GM12878 (cell line): ENCODE results near the gene LAMA2. TPM values are rescaled to one million over a fixed set of nuclear protein-coding genes. Genes with fewer than 3 reads are reported as not detected.

Experiments used
- ATAC-seq: fragments of 200-7000 bp; cut with Tn5 transposase; 3 replicates; pipeline ENCODE4 v1.9.1; 2020; ENCODE audit warnings: mild to moderate bottlenecking, moderate library complexity
- BruUV-seq: library from RNA; stranded (reverse); fragments of 400-500 nt; replicated peaks from 2 replicates; lab custom pipeline; 2021; lab: Mats Ljungman, UMichigan
- CTCF ChIA-PET: fragments of 300-600 bp; sonication (Branson Sonifier 250); formaldehyde crosslinking; extraction: SDS; loops from one replicate; lab custom pipeline; 2021; ENCODE audit warnings: inconsistent platforms; lab: Yijun Ruan, JAX
- POLR2A ChIA-PET: fragments of 350-600 bp; formaldehyde crosslinking; extraction: SDS; loops from one replicate; lab custom pipeline; 2021; ENCODE audit warnings: inconsistent platforms; lab: Charles Lee
- RAD21 ChIA-PET: fragments of 300-600 bp; sonication (Branson Sonifier 250); formaldehyde crosslinking; loops from one replicate; lab custom pipeline; 2023; ENCODE audit warnings: antibody characterized with exemption; ENCODE audit not compliant: unreplicated experiment; lab: Charles Lee
- SMC1A ChIA-PET: fragments of 300-600 bp; sonication (Branson Sonifier 250); formaldehyde crosslinking; loops from one replicate; lab custom pipeline; 2023; ENCODE audit not compliant: unreplicated experiment, uncharacterized antibody; lab: Charles Lee
- DNase-seq: peaks from one replicate; pipeline ENCODE4 v3.0.0-alpha.2; 2011; ENCODE audit warnings: low read depth, low spot score
- FAIRE-seq: peaks from 3 replicates; lab custom pipeline; 2011; peaks lifted over from hg19 to GRCh38; lab: Jason Lieb, UNC
- H2AFZ ChIP-seq: 2 replicates; pipeline ENCODE4 v1.6.0; 2011; ENCODE audit warnings: low read depth, low read length, control low read depth; ENCODE audit not compliant: control insufficient read depth
- H3K27ac ChIP-seq: 2 replicates; pipeline ENCODE4 v1.5.1; 2011; ENCODE audit warnings: control low read depth; ENCODE audit not compliant: control insufficient read depth, insufficient read depth
- H3K27me3 ChIP-seq, 2 experiments: replicated peaks in 1 of 2; 2 replicates each; pipeline versions ENCODE4 v1.6.0 to v1.6.1; 2011; ENCODE audit warnings: low read length in 1 of 2; ENCODE audit not compliant: control insufficient read depth in 2 of 2, insufficient read depth in 2 of 2
- H3K36me3 ChIP-seq, 2 experiments: 2 replicates each; pipeline ENCODE4 v1.5.1; 2011; ENCODE audit warnings: low read length in 1 of 2; ENCODE audit not compliant: control insufficient read depth in 2 of 2, insufficient read depth in 2 of 2
- H3K4me1 ChIP-seq: 2 replicates; pipeline ENCODE4 v1.6.1; 2011; ENCODE audit warnings: mild to moderate bottlenecking, low read length, moderate library complexity, mixed read lengths; ENCODE audit not compliant: control insufficient read depth, insufficient read depth
- H3K4me2 ChIP-seq: 2 replicates; pipeline ENCODE4 v1.6.0; 2011; ENCODE audit warnings: control low read depth; ENCODE audit not compliant: control insufficient read depth, insufficient read depth
- H3K4me3 ChIP-seq: fragments of 200-600 bp; sonication (generic); 2 replicates; pipeline ENCODE4 v1.5.1; 2016
- H3K79me2 ChIP-seq: 2 replicates; pipeline ENCODE4 v1.6.0; 2011; ENCODE audit warnings: low read length; ENCODE audit not compliant: control insufficient read depth, insufficient read depth
- H3K9ac ChIP-seq: 2 replicates; pipeline ENCODE4 v1.8.0; 2011; ENCODE audit warnings: low read length, control low read depth, mixed read lengths; ENCODE audit not compliant: control insufficient read depth, insufficient read depth
- H3K9me3 ChIP-seq: replicated peaks from 3 replicates; pipeline ENCODE4 v1.5.1; 2011; ENCODE audit warnings: mild to moderate bottlenecking, low read length; ENCODE audit not compliant: control insufficient read depth, insufficient read depth
- H4K20me1 ChIP-seq: 2 replicates; pipeline ENCODE4 v1.6.0; 2011; ENCODE audit not compliant: control insufficient read depth, insufficient read depth
- CEBPZ ChIP-seq: fragments of 150-350 bp; IDR thresholded peaks from 2 replicates; pipeline ENCODE4 v1.6.1; 2016; ENCODE audit warnings: low read depth, low read length
- FOS ChIP-seq: IDR thresholded peaks from 3 replicates; pipeline ENCODE4 v1.6.1; 2011; ENCODE audit warnings: borderline replicate concordance; ENCODE audit not compliant: insufficient read length; ENCODE audit errors: extremely low read depth
- HDAC6 ChIP-seq: fragments of 200-600 bp; sonication (generic); IDR thresholded peaks from one replicate; pipeline ENCODE4 v1.8.0; 2017; ENCODE audit warnings: antibody characterized with exemption; ENCODE audit not compliant: unreplicated experiment
- KAT2A ChIP-seq: conservative IDR thresholded peaks from 2 replicates; pipeline ENCODE4 v1.6.1; 2011; ENCODE audit warnings: low read depth, low read length; ENCODE audit not compliant: control insufficient read depth
- MAX ChIP-seq: IDR thresholded peaks from 2 replicates; pipeline ENCODE4 v1.6.1; 2012; ENCODE audit warnings: low read depth, low read length, improper control_type of control experiment
- MTA3 ChIP-seq: IDR thresholded peaks from 2 replicates; pipeline ENCODE4 v1.6.1; 2012; ENCODE audit warnings: low read length, inconsistent platforms, borderline replicate concordance
- RUNX3 ChIP-seq: IDR thresholded peaks from 2 replicates; pipeline ENCODE4 v1.6.1; 2012; ENCODE audit warnings: low read length, inconsistent platforms
- TARDBP ChIP-seq: IDR thresholded peaks from 2 replicates; pipeline ENCODE4 v1.6.1; 2016; ENCODE audit warnings: borderline replicate concordance
- TCF12 ChIP-seq: IDR thresholded peaks from 2 replicates; pipeline ENCODE4 v1.6.1; 2011; ENCODE audit warnings: low read depth, mild to moderate bottlenecking, low read length
- WGBS: methylation state at CpG from one replicate; pipeline ENCODE4 v1.1.6; 2016; ENCODE audit warnings: low lambda C conversion rate; ENCODE audit not compliant: insufficient replicate concordance, insufficient coverage; ENCODE audit errors: missing lambda C conversion rate; 5-methylcytosine and 5-hydroxymethylcytosine counted together
- in situ Hi-C: fragments of 300-500 bp; cut with MboI; formaldehyde crosslinking; loops from 9 replicates; pipeline ENCODE4 v1.14.3; 2018; ENCODE audit warnings: mixed read lengths
- intact Hi-C: fragments of 100-400 bp; cut with micrococcal nuclease; formaldehyde crosslinking; loops from one replicate; pipeline ENCODE4 v1.14.2; 2022; ENCODE audit not compliant: unreplicated experiment
- polyA plus RNA-seq, 11 experiments: library from polyadenylated mRNA; depleted of rRNA in 4 of 11; unstranded in 6 of 11; stranded (reverse) in 5 of 11; fragments of >200 nt; fragmentation: Nextera tagmentation in 4 of 11; fragmentation: Illumina TruSeq in 1 of 11; extraction: Ambion mirVana in 4 of 11; extraction: Trizol in 1 of 11; gene quantifications; 1 replicate in 1 of 11; 2 replicates in 10 of 11; pipeline versions ENCODE4 v1.2.1 to v1.2.3, GENCODE V29; 2011 to 2016; ENCODE audit warnings: inconsistent platforms in 2 of 11, missing spikeins in 2 of 11, low read depth in 1 of 11
- total RNA-seq, 4 experiments: library from RNA; depleted of rRNA in 3 of 4; stranded (reverse); fragments of >200 nt in 3 of 4; fragmentation: Illumina TruSeq in 1 of 4; extraction: Trizol in 1 of 4; gene quantifications; 2 replicates each; pipeline versions ENCODE4 v1.2.1 to v1.2.3, GENCODE V29; 2013 to 2021
- TF ChIP-seq, protein P1 (sequence below): fragments of 150-350 bp; IDR thresholded peaks from 2 replicates; pipeline ENCODE4 v1.6.1; 2014; ENCODE audit warnings: mild to moderate bottlenecking, low read depth, low read length
- TF ChIP-seq, protein P2 (sequence below): fragments of 450-650 bp; IDR thresholded peaks from 2 replicates; pipeline ENCODE4 v1.6.1; 2016; ENCODE audit warnings: mild to moderate bottlenecking
- TF ChIP-seq, protein P3 (sequence below): fragments of 450-650 bp; IDR thresholded peaks from 2 replicates; pipeline ENCODE4 v1.6.1; 2017; ENCODE audit warnings: mild to moderate bottlenecking, moderate library complexity

LAMA2 gene
- total and polyA plus RNA-seq, 10 of the 15 experiments (the other 5 are each of a cell fraction or from before 2014, with no cell fraction given) = 0.04 to 2.0 (median 0.37) TPM; not detected in 1

DNA sequence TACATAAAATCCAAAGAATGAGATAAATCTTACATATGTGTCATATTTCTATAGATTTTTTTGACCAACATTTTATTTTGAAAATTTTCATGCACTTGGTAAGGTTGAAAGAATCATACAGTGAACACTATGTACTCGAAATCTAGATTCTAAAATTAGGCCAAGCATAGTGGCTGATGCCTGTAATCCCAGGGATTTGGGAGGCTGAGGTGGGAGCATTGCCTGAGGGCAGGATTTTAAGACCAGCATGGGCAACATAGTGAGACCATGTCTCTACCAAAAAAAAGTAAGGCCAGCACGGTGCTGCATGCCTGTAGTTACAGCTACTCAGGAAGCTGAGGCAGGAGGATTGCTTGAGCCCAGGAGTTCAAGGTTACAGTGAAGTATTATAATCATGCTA is 158.6 kb downstream of the LAMA2 start:
- DNase-seq = no peak
- Histone ChIP-seq H3K27ac (no peak overlapping the region), H3K4me3 (no peak overlapping the region), H2AFZ (no peak overlapping the region), H3K9ac (no peak overlapping the region), H3K79me2 (no peaks in the 10 kb centered on the region), H3K27me3 (no peaks in the 10 kb centered on the region), H4K20me1 (no peaks in the 10 kb centered on the region), H3K4me1 (no peaks in the 10 kb centered on the region), H3K9me3 (no peaks in the 10 kb centered on the region), H3K4me2 (no peak overlapping the region), H3K36me3 (no peaks in the 10 kb centered on the region)
- intact Hi-C loops (no loop called here), in situ Hi-C loops (no loop called here)
- ATAC-seq = no peak
- SMC1A ChIA-PET = no interaction called here
- CTCF ChIA-PET = no interaction called here
- no peak for FAIRE-seq
- RAD21 ChIA-PET = no interaction called here
- no TSS peak for BruUV-seq
- 0% methylated on average over 2 of the region's 2 CpGs for WGBS
- POLR2A ChIA-PET = no interaction called here
- TF ChIP-seq TCF12 (no peak), FOS (no peak), KAT2A (no peak), CEBPZ (no peak), TARDBP (no peak), RUNX3 (no peak), HDAC6 (no peak), MTA3 (no peak), MAX (no peak)
- TF ChIP-seq, protein P1, sequence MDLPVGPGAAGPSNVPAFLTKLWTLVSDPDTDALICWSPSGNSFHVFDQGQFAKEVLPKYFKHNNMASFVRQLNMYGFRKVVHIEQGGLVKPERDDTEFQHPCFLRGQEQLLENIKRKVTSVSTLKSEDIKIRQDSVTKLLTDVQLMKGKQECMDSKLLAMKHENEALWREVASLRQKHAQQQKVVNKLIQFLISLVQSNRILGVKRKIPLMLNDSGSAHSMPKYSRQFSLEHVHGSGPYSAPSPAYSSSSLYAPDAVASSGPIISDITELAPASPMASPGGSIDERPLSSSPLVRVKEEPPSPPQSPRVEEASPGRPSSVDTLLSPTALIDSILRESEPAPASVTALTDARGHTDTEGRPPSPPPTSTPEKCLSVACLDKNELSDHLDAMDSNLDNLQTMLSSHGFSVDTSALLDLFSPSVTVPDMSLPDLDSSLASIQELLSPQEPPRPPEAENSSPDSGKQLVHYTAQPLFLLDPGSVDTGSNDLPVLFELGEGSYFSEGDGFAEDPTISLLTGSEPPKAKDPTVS = no peak
- TF ChIP-seq, protein P2, sequence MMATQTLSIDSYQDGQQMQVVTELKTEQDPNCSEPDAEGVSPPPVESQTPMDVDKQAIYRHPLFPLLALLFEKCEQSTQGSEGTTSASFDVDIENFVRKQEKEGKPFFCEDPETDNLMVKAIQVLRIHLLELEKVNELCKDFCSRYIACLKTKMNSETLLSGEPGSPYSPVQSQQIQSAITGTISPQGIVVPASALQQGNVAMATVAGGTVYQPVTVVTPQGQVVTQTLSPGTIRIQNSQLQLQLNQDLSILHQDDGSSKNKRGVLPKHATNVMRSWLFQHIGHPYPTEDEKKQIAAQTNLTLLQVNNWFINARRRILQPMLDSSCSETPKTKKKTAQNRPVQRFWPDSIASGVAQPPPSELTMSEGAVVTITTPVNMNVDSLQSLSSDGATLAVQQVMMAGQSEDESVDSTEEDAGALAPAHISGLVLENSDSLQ = no peak
- TF ChIP-seq, protein P3, sequence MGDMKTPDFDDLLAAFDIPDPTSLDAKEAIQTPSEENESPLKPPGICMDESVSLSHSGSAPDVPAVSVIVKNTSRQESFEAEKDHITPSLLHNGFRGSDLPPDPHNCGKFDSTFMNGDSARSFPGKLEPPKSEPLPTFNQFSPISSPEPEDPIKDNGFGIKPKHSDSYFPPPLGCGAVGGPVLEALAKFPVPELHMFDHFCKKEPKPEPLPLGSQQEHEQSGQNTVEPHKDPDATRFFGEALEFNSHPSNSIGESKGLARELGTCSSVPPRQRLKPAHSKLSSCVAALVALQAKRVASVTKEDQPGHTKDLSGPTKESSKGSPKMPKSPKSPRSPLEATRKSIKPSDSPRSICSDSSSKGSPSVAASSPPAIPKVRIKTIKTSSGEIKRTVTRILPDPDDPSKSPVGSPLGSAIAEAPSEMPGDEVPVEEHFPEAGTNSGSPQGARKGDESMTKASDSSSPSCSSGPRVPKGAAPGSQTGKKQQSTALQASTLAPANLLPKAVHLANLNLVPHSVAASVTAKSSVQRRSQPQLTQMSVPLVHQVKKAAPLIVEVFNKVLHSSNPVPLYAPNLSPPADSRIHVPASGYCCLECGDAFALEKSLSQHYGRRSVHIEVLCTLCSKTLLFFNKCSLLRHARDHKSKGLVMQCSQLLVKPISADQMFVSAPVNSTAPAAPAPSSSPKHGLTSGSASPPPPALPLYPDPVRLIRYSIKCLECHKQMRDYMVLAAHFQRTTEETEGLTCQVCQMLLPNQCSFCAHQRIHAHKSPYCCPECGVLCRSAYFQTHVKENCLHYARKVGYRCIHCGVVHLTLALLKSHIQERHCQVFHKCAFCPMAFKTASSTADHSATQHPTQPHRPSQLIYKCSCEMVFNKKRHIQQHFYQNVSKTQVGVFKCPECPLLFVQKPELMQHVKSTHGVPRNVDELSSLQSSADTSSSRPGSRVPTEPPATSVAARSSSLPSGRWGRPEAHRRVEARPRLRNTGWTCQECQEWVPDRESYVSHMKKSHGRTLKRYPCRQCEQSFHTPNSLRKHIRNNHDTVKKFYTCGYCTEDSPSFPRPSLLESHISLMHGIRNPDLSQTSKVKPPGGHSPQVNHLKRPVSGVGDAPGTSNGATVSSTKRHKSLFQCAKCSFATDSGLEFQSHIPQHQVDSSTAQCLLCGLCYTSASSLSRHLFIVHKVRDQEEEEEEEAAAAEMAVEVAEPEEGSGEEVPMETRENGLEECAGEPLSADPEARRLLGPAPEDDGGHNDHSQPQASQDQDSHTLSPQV = no peak
